T47D (cell line): ENCODE measurements around the gene MED15.
"Not testable (repeated sequence)": the region's sequence is repeated elsewhere in the genome, so short reads cannot be mapped to it uniquely, and the experiment has no call there.

Experiments used
- DNase-seq, 2 experiments: peaks; one replicate each; pipeline versions ENCODE4 v3.0.0 to v3.0.0-alpha.2; 2011 to 2012; ENCODE audit warnings: low read depth in 1 of 2, low spot score in 1 of 2
- JUND ChIP-seq: IDR thresholded peaks from 2 replicates; pipeline ENCODE4 v1.6.1; 2012; ENCODE audit warnings: low read depth
- in situ Hi-C: cut with HindIII; loops from 2 replicates; pipeline ENCODE4 v1.10.0; 2016; ENCODE audit warnings: low sequenced_read_pairs, low pct_unique_long_range_greater_than_20kb

Gene MED15

GRCh38 chr22:20587206-20587958, 80.0 kb downstream of the MED15 start:
- in situ Hi-C loops: no loop called here
- no peak for TF ChIP-seq JUND
- DNase-seq: no peak

GRCh38 chr22:20588092-20588842, 80.9 kb downstream of the MED15 start:
- no peak for DNase-seq
- TF ChIP-seq JUND: no peak
- in situ Hi-C loops: no loop called here

- no peak for TF ChIP-seq JUND
- in situ Hi-C loops: no loop called here
- no peak for DNase-seq
Measured at GRCh38 chr22:20588843-20589581, 81.6 kb downstream of the MED15 start.

GRCh38 chr22:20589614-20590476, 82.4 kb downstream of the MED15 start:
- DNase-seq: no peak
- in situ Hi-C loops: no loop called here
- no peak for TF ChIP-seq JUND

GRCh38 chr22:20590477-20591294, 83.3 kb downstream of the MED15 start:
- no peak for DNase-seq
- in situ Hi-C loops: no loop called here
- no peak for TF ChIP-seq JUND

- DNase-seq: no peak
Measured at GRCh38 chr22:20591295-20591645, 83.9 kb downstream of the MED15 start.

GRCh38 chr22:20591660-20592310, 84.4 kb downstream of the MED15 start:
- DNase-seq: no peak
- in situ Hi-C loops: no loop called here
- no peak for TF ChIP-seq JUND

More at GRCh38 chr22:20591295-20591645, 83.9 kb downstream of the MED15 start:
- in situ Hi-C loops: no loop called here
- TF ChIP-seq JUND: no peak

GRCh38 chr22:20594038-20594437, 86.6 kb downstream of the MED15 start:
- DNase-seq, in situ Hi-C loops: not testable (repeated sequence)

GRCh38 chr22:20594486-20594885, 87.1 kb downstream of the MED15 start:
- DNase-seq, in situ Hi-C loops: not testable (repeated sequence)

GRCh38 chr22:20595461-20595860, 88.1 kb downstream of the MED15 start:
- in situ Hi-C loops: no loop called here
- no peak for DNase-seq
- TF ChIP-seq JUND: no peak

GRCh38 chr22:20599117-20599516, 91.7 kb downstream of the MED15 start:
- in situ Hi-C loops: no loop called here
- no peak for TF ChIP-seq JUND
- DNase-seq: no peak
